HEK293 (cell line): Measurements from ENCODE around the gene KCNK3.

ENCODE experiments used
- CTCF ChIA-PET: fragments of 350-600 bp; formaldehyde crosslinking; extraction: SDS; loops from one replicate; lab custom pipeline; 2021; ENCODE audit warnings: antibody characterized with exemption; lab: Yijun Ruan, JAX
- POLR2A ChIA-PET: fragments of 300-600 bp; formaldehyde crosslinking; extraction: SDS; loops from one replicate; lab custom pipeline; 2020; ENCODE audit warnings: antibody characterized with exemption, inconsistent platforms; lab: Yijun Ruan, JAX
- H3K27ac ChIP-seq: fragments of 200-500 bp; sonication (Bioruptor generic); 2 replicates; pipeline ENCODE4 v1.5.1; 2014; ENCODE audit warnings: low read depth, low read length, control low read depth, inconsistent platforms; ENCODE audit errors: extremely low read depth
- H3K36me3 ChIP-seq, 2 experiments: fragments of 200-500 bp in 1 of 2; sonication (Bioruptor generic) in 1 of 2; 1 replicate in 1 of 2; 2 replicates in 1 of 2; pipeline ENCODE4 v1.5.1; 2014 to 2017; ENCODE audit warnings: inconsistent platforms in 2 of 2, low read length in 2 of 2; ENCODE audit not compliant: control insufficient read depth in 2 of 2, insufficient read depth in 1 of 2
- H3K4me1 ChIP-seq: fragments of 200-500 bp; sonication (Bioruptor generic); 2 replicates; pipeline ENCODE4 v1.5.1; 2014; ENCODE audit warnings: mild to moderate bottlenecking, low read length, inconsistent platforms; ENCODE audit not compliant: control insufficient read depth, insufficient read depth
- H3K4me3 ChIP-seq: 2 replicates; pipeline ENCODE4 v1.5.1; 2011; ENCODE audit warnings: low read depth, mild to moderate bottlenecking, control low read depth, low read length, moderate library complexity
- H3K9me3 ChIP-seq: fragments of 200-500 bp; sonication (Bioruptor generic); 2 replicates; pipeline ENCODE4 v1.5.1; 2014; ENCODE audit warnings: low read depth, low read length, inconsistent platforms; ENCODE audit not compliant: control insufficient read depth, insufficient read depth
- HIC1 ChIP-seq: fragments of 450-650 bp; formaldehyde crosslinking; IDR thresholded peaks from 2 replicates; pipeline ENCODE4 v1.5.1; 2016; ENCODE audit warnings: missing biosample characterization, missing genetic modification characterization
- HOXA7 ChIP-seq: sonication (generic); formaldehyde crosslinking; IDR thresholded peaks from 2 replicates; pipeline ENCODE4 v1.8.1; 2022; ENCODE audit warnings: missing genetic modification reagents, borderline replicate concordance
- HOXC10 ChIP-seq: sonication (generic); formaldehyde crosslinking; IDR thresholded peaks from 2 replicates; pipeline ENCODE4 v1.8.1; 2023; ENCODE audit warnings: mild to moderate bottlenecking, missing genetic modification reagents
- IKZF3 ChIP-seq: fragments of 450-650 bp; IDR thresholded peaks from 2 replicates; pipeline ENCODE4 v1.5.0; 2018; ENCODE audit warnings: missing biosample characterization, mild to moderate bottlenecking, missing genetic modification characterization, moderate library complexity
- OSR2 ChIP-seq: fragments of 450-650 bp; formaldehyde crosslinking; IDR thresholded peaks from 2 replicates; pipeline ENCODE4 v1.5.1; 2016; ENCODE audit warnings: missing biosample characterization, missing genetic modification characterization
- PRDM10 ChIP-seq: fragments of 450-650 bp; formaldehyde crosslinking; IDR thresholded peaks from 2 replicates; pipeline ENCODE4 v1.5.1; 2016; ENCODE audit warnings: missing biosample characterization, missing genetic modification characterization
- PRDM4 ChIP-seq: fragments of 450-650 bp; formaldehyde crosslinking; IDR thresholded peaks from 2 replicates; pipeline ENCODE4 v1.5.1; 2017; ENCODE audit warnings: missing biosample characterization, missing genetic modification characterization
- YY2 ChIP-seq: fragments of 450-650 bp; formaldehyde crosslinking; IDR thresholded peaks from 2 replicates; pipeline ENCODE4 v1.5.1; 2016; ENCODE audit warnings: missing biosample characterization, missing genetic modification characterization
- ZBTB20 ChIP-seq: fragments of 450-650 bp; formaldehyde crosslinking; IDR thresholded peaks from 2 replicates; pipeline ENCODE4 v1.5.1; 2016; ENCODE audit warnings: missing biosample characterization, missing genetic modification characterization
- ZBTB26 ChIP-seq: fragments of 450-650 bp; formaldehyde crosslinking; optimal IDR thresholded peaks from 2 replicates; pipeline ENCODE3; 2016; ENCODE audit warnings: missing biosample characterization, mild to moderate bottlenecking, missing genetic modification characterization
- ZNF138 ChIP-seq: fragments of 450-650 bp; formaldehyde crosslinking; IDR thresholded peaks from 2 replicates; pipeline ENCODE4 v1.5.1; 2016; ENCODE audit warnings: missing biosample characterization, missing genetic modification characterization, borderline replicate concordance
- ZNF155 ChIP-seq: fragments of 450-650 bp; formaldehyde crosslinking; IDR thresholded peaks from 2 replicates; pipeline ENCODE4 v1.5.1; 2016; ENCODE audit warnings: missing biosample characterization, missing genetic modification characterization
- ZNF184 ChIP-seq: fragments of 450-650 bp; IDR thresholded peaks from 2 replicates; pipeline ENCODE4 v1.5.1; 2018; ENCODE audit warnings: missing biosample characterization, mild to moderate bottlenecking, missing genetic modification characterization
- ZNF24 ChIP-seq: fragments of 450-650 bp; formaldehyde crosslinking; IDR thresholded peaks from 2 replicates; pipeline ENCODE4 v1.5.1; 2016; ENCODE audit warnings: missing biosample characterization, missing genetic modification characterization
- ZNF26 ChIP-seq: fragments of 450-650 bp; formaldehyde crosslinking; IDR thresholded peaks from 2 replicates; pipeline ENCODE4 v1.5.1; 2016; ENCODE audit warnings: missing biosample characterization, missing genetic modification characterization
- ZNF366 ChIP-seq: fragments of 450-650 bp; formaldehyde crosslinking; conservative IDR thresholded peaks from 2 replicates; pipeline ENCODE4 v1.5.1; 2016; ENCODE audit warnings: missing biosample characterization, missing genetic modification characterization
- ZNF394 ChIP-seq: fragments of 450-650 bp; formaldehyde crosslinking; IDR thresholded peaks from 2 replicates; pipeline ENCODE4 v1.5.1; 2016; ENCODE audit warnings: missing biosample characterization, missing genetic modification characterization, mild to moderate bottlenecking, moderate library complexity, borderline replicate concordance
- ZNF423 ChIP-seq: fragments of 450-650 bp; formaldehyde crosslinking; IDR thresholded peaks from 2 replicates; pipeline ENCODE4 v1.5.1; 2016; ENCODE audit warnings: missing biosample characterization, missing genetic modification characterization
- ZNF510 ChIP-seq: fragments of 450-650 bp; formaldehyde crosslinking; IDR thresholded peaks from 2 replicates; pipeline ENCODE4 v1.5.1; 2018; ENCODE audit warnings: mild to moderate bottlenecking, missing genetic modification characterization, missing biosample characterization; ENCODE audit not compliant: insufficient replicate concordance
- ZNF555 ChIP-seq: fragments of 450-650 bp; formaldehyde crosslinking; conservative IDR thresholded peaks from 2 replicates; pipeline ENCODE4 v1.5.1; 2017; ENCODE audit warnings: missing biosample characterization, mild to moderate bottlenecking, missing genetic modification characterization, inconsistent platforms
- ZNF600 ChIP-seq: fragments of 450-650 bp; formaldehyde crosslinking; IDR thresholded peaks from 2 replicates; pipeline ENCODE4 v1.5.1; 2016; ENCODE audit warnings: missing biosample characterization, missing genetic modification characterization
- ZNF623 ChIP-seq: fragments of 450-650 bp; formaldehyde crosslinking; IDR thresholded peaks from 2 replicates; pipeline ENCODE4 v1.5.1; 2016; ENCODE audit warnings: missing biosample characterization, missing genetic modification characterization
- ZNF645 ChIP-seq: fragments of 450-650 bp; formaldehyde crosslinking; IDR thresholded peaks from 2 replicates; pipeline ENCODE4; 2016; ENCODE audit warnings: missing biosample characterization, missing genetic modification characterization
- ZNF830 ChIP-seq: fragments of 450-650 bp; IDR thresholded peaks from 2 replicates; pipeline ENCODE4 v1.5.0; 2018; ENCODE audit warnings: missing biosample characterization, missing genetic modification characterization, low read depth, mild to moderate bottlenecking, moderate library complexity
- ZNF843 ChIP-seq: fragments of 450-650 bp; formaldehyde crosslinking; IDR thresholded peaks from 2 replicates; pipeline ENCODE4 v1.5.1; 2016; ENCODE audit warnings: missing biosample characterization, missing genetic modification characterization

The KCNK3 gene

GRCh38 chr2:26737221-26737620 is 44.7 kb downstream of the KCNK3 start:
- TF ChIP-seq ZNF24: no peak
- TF ChIP-seq ZNF510 (tag by site-specific recombination): no peak
- TF ChIP-seq ZNF155 (tag by site-specific recombination): no peak
- TF ChIP-seq ZNF623 (tag by site-specific recombination): no peak
- TF ChIP-seq YY2: no peak
- TF ChIP-seq PRDM4 (tag by site-specific recombination): no peak
- no peak for TF ChIP-seq HIC1 (tag by site-specific recombination)
- TF ChIP-seq ZNF555: no peak
- TF ChIP-seq ZNF366 (tag by site-specific recombination): no peak
- TF ChIP-seq OSR2 (tag by site-specific recombination): no peak
- no peak for TF ChIP-seq ZNF645
- TF ChIP-seq IKZF3: no peak
- no peak for TF ChIP-seq ZNF843
- TF ChIP-seq HOXC10 (CRISPR knock-in tag): no peak
- no peaks in the 10 kb centered on the region for H3K36me3 ChIP-seq
- H3K9me3 ChIP-seq: no peaks in the 10 kb centered on the region
- H3K27ac ChIP-seq: no peak overlapping the region
- H3K4me1 ChIP-seq: no peaks in the 10 kb centered on the region
- POLR2A ChIA-PET: no interaction called here
- H3K4me3 ChIP-seq: no peak overlapping the region
- CTCF ChIA-PET: interaction anchor here (0.6 to 1.6 kb wide), 2 partner anchors 9 to 320 kb away, joined by 4 to 5 read pairs; no protein-coding TSS in a partner anchor

- CTCF ChIA-PET: interaction anchor here (1.6 kb wide), 1 partner anchor 8 kb away, joined by 4 read pairs; no protein-coding TSS in a partner anchor
- H3K9me3 ChIP-seq: no peaks in the 10 kb centered on the region
- H3K36me3 ChIP-seq: no peaks in the 10 kb centered on the region
- no peak overlapping the region for H3K27ac ChIP-seq
- POLR2A ChIA-PET: no interaction called here
- H3K4me3 ChIP-seq: no peak overlapping the region
- H3K4me1 ChIP-seq: no peaks in the 10 kb centered on the region
- TF ChIP-seq PRDM10 (tag by site-specific recombination) (no peak), ZBTB20 (no peak), ZNF138 (tag by site-specific recombination) (no peak), ZNF600 (no peak), ZNF26 (tag by site-specific recombination) (no peak), HOXA7 (CRISPR knock-in tag) (no peak), ZNF423 (tag by site-specific recombination) (no peak), ZNF394 (no peak), ZNF184 (tag by site-specific recombination) (no peak), ZBTB26 (tag by site-specific recombination) (no peak), ZNF830 (tag by site-specific recombination) (no peak)
Measured at GRCh38 chr2:26738481-26738880, 46.0 kb downstream of the KCNK3 start.
